ENCODE results near the gene MSANTD1.

- TF ChIP-seq, protein P1, sequence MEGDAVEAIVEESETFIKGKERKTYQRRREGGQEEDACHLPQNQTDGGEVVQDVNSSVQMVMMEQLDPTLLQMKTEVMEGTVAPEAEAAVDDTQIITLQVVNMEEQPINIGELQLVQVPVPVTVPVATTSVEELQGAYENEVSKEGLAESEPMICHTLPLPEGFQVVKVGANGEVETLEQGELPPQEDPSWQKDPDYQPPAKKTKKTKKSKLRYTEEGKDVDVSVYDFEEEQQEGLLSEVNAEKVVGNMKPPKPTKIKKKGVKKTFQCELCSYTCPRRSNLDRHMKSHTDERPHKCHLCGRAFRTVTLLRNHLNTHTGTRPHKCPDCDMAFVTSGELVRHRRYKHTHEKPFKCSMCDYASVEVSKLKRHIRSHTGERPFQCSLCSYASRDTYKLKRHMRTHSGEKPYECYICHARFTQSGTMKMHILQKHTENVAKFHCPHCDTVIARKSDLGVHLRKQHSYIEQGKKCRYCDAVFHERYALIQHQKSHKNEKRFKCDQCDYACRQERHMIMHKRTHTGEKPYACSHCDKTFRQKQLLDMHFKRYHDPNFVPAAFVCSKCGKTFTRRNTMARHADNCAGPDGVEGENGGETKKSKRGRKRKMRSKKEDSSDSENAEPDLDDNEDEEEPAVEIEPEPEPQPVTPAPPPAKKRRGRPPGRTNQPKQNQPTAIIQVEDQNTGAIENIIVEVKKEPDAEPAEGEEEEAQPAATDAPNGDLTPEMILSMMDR (IDR thresholded peaks at IDR 0.05): no peak
- no peak for TF ChIP-seq POLR2A (IDR thresholded peaks at IDR 0.05)
Measured at GRCh38 chr4:3269105-3269927, 20.4 kb downstream of the MSANTD1 start.
